GM21526 (cell line): ENCODE data around the gene ARSJ.
A peak's percentile ranks its signal among the peaks of the same experiment; 100 is the strongest.

ENCODE experiments used
- ATAC-seq: cut with Tn5 transposase; IDR thresholded peaks from one replicate; pipeline ENCODE4 v1.9.1; 2021; ENCODE audit warnings: moderate library complexity; ENCODE audit not compliant: unreplicated experiment, low FRiP score

The ARSJ gene

GRCh38 chr4:113905301-113905700, 74.1 kb downstream of the ARSJ start:
- no peak for ATAC-seq

GRCh38 chr4:113904877-113905276, 74.6 kb downstream of the ARSJ start:
- ATAC-seq = no peak

GRCh38 chr4:113901994-113902787, 77.3 kb downstream of the ARSJ start:
- ATAC-seq = no peak

- ATAC-seq = peak; percentile 93
These were observed 80.0 kb downstream of the ARSJ start for GRCh38 chr4:113899271-113900070.

DNA sequence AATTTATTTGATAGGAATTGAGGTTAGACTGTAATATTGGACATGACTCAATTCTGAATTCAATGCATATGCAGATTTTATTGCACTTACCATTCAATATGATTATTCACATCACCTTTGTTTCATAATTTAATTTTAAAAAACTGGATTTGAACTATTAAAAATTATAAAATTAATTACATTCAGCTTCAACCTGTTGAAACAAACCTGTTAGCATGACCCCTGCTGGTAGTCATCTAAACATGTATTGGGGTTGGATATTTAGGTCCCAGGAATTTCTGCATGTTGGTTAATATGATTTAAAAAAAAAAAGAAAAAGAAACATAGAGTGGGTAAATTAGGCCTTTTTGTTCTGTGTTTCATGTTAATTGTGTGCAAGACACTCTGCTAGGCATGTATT, 85.9 kb downstream of the ARSJ start:
- no peak for ATAC-seq

DNA sequence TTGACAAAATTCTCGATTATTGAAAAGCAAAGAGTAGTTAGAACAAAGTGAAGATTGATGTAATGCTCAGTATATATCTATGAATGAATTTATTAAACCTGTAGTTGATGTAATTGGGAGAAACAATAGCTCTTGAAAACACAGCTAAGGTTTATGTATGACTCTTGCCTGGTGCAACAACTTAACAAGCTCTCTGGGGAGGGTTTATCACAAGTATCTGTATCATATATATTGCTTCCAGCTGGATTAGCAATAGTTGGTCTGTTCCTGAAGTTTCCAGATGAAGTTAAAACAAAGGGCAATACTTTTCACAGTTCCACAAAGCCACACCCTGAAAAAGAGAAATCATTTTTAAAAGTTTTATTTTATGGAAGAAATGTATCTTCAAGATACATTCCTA, 91.4 kb downstream of the ARSJ start:
- ATAC-seq = no peak

GRCh38 chr4:113885291-113885690, 94.2 kb downstream of the ARSJ start:
- no peak for ATAC-seq

DNA sequence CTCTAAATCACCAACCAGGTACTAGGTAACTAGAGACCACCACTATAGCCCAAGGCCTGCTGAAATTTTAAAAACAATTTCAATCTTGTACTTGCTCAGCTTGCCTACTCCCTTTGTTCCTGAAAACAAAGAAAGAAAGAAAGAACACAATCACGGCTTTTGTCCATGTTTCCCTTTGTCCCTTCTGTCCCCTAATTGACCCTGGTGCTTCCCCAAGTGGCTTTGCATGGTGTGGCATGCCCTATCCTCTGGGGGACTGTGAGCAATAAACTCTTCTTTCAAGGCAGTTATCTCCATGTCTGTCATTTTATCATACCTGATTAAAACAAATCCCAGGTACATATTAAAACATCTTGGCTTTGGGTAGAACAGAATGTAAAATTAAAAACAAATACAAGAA, 94.8 kb downstream of the ARSJ start:
- no peak for ATAC-seq

DNA sequence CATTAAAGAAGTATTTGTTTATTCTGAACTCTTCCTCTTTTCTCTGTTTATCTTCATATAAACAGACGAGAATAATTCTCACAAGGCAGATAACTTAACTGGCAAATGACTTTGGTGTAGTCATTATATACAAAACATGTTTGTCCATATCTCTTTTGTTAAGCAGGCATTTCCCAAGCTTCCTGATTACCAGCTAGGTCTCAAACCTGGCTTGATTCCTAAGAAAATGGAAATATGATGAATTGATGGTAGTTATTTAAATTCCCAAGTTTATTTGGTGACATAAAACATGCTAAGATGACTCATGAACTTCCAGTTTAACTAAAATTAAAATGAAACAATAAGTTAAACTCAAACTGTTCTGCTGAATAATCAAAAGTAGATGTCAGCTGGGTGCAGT, 96.8 kb downstream of the ARSJ start:
- ATAC-seq = no peak

DNA sequence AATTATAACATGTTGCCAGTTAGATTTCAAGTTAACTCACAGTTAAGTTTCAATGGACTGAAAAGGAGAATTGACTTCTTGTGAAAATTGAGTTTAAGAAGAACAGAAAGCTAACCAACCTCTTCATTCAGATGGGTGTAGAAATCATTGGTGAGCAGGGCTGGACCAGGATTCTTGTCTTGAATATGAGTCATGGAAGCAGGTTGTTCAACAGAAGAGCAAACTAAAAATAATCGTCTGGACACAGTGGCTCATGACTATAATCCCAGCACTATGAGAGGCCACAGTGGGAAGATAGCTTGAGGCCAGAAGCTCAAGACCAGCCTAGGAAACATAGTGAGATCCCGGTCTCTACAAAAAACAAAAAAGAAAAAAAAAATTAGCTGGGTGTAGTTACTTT, 98.2 kb downstream of the ARSJ start:
- ATAC-seq = no peak

DNA sequence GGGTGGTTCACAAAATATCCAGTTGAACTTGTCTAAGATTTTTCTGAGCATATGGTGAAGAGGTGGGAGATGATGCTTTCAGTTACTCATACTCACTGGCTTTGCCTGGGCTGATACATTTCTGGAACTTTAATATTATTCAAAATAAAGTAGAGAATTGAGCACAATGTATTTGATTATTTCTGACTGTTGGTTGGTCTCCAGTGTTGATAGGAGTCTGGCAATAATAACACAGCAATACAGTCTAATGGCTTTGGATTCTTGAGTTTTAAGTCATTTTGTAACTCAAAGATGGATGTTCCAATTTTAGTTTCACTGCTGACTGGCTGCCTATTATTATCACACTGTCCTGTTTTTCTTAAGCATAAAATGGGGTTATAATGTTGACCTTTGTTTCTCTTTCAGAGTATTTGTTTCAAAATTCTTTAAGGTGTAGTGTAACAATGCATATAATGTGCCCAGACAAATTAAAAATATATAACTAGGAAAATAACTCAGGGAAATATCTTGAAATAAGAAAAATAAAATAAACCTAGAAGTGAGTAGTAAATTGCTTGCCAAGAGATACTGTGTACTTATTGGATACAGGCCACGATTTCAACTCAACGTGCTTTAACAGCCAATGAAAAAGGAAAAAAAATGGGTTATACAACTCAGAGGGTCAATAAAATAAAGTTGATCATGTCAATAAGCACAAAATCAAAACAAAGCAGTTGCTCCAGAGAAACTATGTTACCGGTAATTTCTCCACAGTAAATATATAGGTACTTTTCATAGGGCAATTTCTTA, 99.0 kb downstream of the ARSJ start:
- no peak for ATAC-seq

DNA sequence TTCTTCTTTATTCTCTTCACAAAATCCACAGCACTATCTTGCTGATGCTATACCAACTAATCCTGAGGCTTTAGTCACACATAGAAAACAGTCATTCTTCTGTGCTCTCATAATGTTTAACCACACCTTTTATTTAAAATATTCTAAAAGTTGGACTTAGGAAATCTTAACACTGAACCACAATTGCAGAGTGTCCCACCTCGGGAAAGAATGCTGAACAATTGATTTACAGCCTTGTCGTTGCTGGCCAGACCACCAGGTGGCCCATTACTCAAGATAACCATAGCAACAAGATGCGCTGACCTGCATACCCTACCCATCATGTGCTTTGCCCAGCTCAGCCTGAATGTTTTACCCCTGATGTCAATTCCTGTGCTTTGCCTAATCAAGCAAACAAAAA, 100.8 kb downstream of the ARSJ start:
- ATAC-seq = no peak

GRCh38 chr4:113874480-113874879, 105.0 kb downstream of the ARSJ start:
- ATAC-seq = no peak

GRCh38 chr4:113873508-113873907, 105.9 kb downstream of the ARSJ start:
- no peak for ATAC-seq

DNA sequence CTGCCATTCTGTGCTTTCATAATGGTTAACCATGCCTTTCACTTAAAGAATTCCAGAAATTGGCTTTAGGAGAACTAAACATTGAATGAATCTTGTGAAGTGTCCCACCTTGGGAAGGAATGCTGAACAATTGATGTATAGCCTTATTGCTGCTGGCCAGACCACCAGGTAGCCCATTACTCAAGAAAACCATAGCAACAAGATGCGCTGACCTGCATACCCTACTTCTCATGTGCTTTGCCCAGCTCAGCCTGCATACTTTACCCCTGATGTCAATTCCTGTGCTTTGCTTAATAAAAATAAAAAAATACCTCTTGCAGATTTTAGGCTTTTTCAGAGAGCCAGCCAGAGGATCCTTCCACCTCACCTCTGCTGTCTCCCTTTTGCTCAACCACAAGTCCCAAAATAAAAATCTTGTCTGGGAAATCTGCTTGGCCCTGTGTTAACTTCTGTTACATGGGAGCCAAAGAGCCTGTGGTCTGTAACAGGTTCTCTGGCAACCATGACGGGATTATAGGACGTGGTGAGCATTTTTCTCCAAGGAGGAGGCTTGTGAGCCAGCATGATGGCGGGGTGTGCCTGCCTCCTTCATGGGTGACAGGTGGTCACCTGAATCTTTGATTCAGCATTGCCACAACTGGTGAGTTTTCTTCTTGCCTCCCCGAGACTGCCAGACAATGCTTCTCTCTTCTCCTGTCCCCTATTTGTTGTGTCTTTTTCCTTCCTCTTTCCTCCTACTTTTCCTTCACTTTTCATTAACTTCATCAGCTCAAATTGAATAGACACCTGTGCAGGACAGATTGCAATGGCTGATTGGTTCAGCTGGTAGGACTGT, 106.8 kb downstream of the ARSJ start:
- no peak for ATAC-seq

DNA sequence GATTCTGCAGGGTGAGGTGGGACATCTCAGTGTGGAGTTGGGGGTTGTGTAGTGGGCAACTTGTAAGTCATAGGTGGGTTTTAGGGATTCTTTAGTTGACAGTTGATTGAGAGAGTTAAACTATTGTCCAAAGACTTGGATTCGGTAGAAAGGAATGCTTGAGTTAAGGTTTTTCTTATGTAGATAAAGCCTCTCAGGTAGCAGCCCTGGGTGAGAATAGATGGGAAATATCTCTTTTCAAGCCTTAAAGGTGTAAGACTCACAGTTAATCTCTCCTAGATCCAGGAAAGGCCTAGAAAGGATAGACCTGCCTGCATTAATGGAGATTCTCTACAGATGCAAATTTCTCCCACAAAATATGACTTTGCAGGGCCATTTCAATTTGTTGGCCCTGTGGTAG, 108.4 kb downstream of the ARSJ start:
- ATAC-seq = no peak

DNA sequence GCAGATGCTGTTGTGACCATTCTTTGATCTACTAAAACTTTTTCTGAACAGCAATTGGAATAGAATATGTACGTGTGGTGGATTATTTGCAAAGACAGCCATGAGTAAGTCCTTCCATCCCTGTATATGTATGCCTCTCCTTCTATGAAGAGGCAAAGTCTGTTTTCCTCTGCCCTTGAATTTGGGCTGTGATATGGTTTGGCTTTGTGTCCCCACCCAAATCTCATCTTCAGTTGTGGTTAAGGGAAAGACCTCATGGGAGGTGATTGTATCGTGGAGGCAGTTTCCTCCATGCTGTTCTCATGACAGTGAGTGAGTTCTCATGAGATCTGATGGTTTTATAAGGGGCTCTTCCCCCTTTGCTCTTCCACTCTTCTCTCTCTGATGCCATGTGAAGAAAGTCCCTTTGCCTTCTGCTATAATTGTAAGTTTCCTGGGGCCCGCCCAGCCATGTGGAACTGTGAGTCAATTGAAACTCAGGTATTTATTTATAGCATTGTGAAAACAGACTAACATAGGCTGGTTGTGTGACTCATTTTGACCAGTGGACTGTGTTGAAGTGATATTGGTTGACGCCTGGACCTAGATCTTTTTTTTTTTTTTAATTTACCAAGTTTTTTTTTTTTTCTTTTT, 109.6 kb downstream of the ARSJ start:
- ATAC-seq = peak; percentile 88

- ATAC-seq = no peak
These were observed 112.8 kb downstream of the ARSJ start for GRCh38 chr4:113866611-113867010.

GRCh38 chr4:113858924-113859323, 120.5 kb downstream of the ARSJ start:
- no peak for ATAC-seq

GRCh38 chr4:113851816-113852215, 127.6 kb downstream of the ARSJ start:
- ATAC-seq = no peak
